OCI-LY7 (cell line): Measurements from ENCODE around the gene BRAF. TPM values are rescaled to one million over a fixed set of nuclear protein-coding genes. Genes with fewer than 3 reads are reported as not detected.
"Not testable (repeated sequence)": the region's sequence is repeated elsewhere in the genome, so short reads cannot be mapped to it uniquely, and the experiment has no call there.

Experiments
- BruUV-seq: library from RNA; stranded (reverse); fragments of 400-500 nt; replicated peaks from 2 replicates; lab custom pipeline; 2021; lab: Mats Ljungman, UMichigan
- CTCF ChIA-PET: fragments of 300-600 bp; sonication (Branson Sonifier 250); formaldehyde crosslinking; loops from one replicate; lab custom pipeline; 2022; ENCODE audit warnings: antibody characterized with exemption; ENCODE audit not compliant: unreplicated experiment; lab: Charles Lee
- POLR2A ChIA-PET: fragments of 300-600 bp; sonication (Branson Sonifier 250); formaldehyde crosslinking; loops from one replicate; lab custom pipeline; 2022; ENCODE audit warnings: antibody characterized with exemption; lab: Charles Lee
- DNase-seq: peaks from one replicate; pipeline ENCODE4 v3.0.0-alpha.2; 2015; ENCODE audit warnings: low spot score
- H2AFZ ChIP-seq: fragments of 200-600 bp; sonication (generic), shearing (Covaris generic); 2 replicates; pipeline ENCODE4 v1.6.1; 2014; ENCODE audit warnings: mild to moderate bottlenecking, antibody characterized with exemption, low read length, moderate library complexity
- H3K27ac ChIP-seq: fragments of 200-600 bp; sonication (generic); 2 replicates; pipeline ENCODE4 v1.5.1; 2014; ENCODE audit warnings: mixed run types, low read depth, mild to moderate bottlenecking, moderate library complexity, low read length, inconsistent platforms; ENCODE audit not compliant: poor library complexity, severe bottlenecking
- H3K36me3 ChIP-seq: fragments of 200-600 bp; sonication (generic); 2 replicates; pipeline ENCODE4 v1.6.1; 2014; ENCODE audit warnings: mild to moderate bottlenecking, antibody characterized with exemption, low read length, moderate library complexity, mixed read lengths; ENCODE audit not compliant: insufficient read depth
- H3K4me1 ChIP-seq: fragments of 200-600 bp; sonication (generic); 2 replicates; pipeline ENCODE4 v1.5.1; 2014; ENCODE audit warnings: mild to moderate bottlenecking, low read length; ENCODE audit not compliant: insufficient read depth, poor library complexity, severe bottlenecking
- H3K4me2 ChIP-seq: fragments of 200-600 bp; sonication (generic); 2 replicates; pipeline ENCODE4 v1.6.1; 2014; ENCODE audit warnings: mild to moderate bottlenecking, low read length
- H3K4me3 ChIP-seq: fragments of 200-600 bp; sonication (generic); 2 replicates; pipeline ENCODE4 v1.5.1; 2014; ENCODE audit warnings: mild to moderate bottlenecking, low read depth, low read length; ENCODE audit not compliant: poor library complexity, severe bottlenecking
- H3K79me2 ChIP-seq: fragments of 200-600 bp; sonication (generic); 2 replicates; pipeline ENCODE4 v1.6.1; 2016; ENCODE audit warnings: low read depth, mild to moderate bottlenecking, low read length, moderate library complexity, mixed read lengths; ENCODE audit not compliant: insufficient read depth
- H3K9me2 ChIP-seq: fragments of 200-600 bp; sonication (generic); 2 replicates; pipeline ENCODE4 v1.6.1; 2016; ENCODE audit warnings: mild to moderate bottlenecking, low read length, mixed read lengths; ENCODE audit not compliant: insufficient read depth
- H3K9me3 ChIP-seq: fragments of 200-600 bp; sonication (generic); 2 replicates; pipeline ENCODE4 v1.6.1; 2014; ENCODE audit warnings: mild to moderate bottlenecking, mixed run types, low read length, mixed read lengths
- H4K20me1 ChIP-seq: fragments of 200-600 bp; sonication (generic); 2 replicates; pipeline ENCODE4 v1.6.1; 2014; ENCODE audit warnings: mild to moderate bottlenecking, antibody characterized with exemption, low read length, moderate library complexity, mixed read lengths; ENCODE audit not compliant: insufficient read depth
- EZH2phosphoT487 ChIP-seq: fragments of 200-600 bp; sonication (generic); IDR thresholded peaks from 2 replicates; pipeline ENCODE4 v1.6.1; 2018; ENCODE audit warnings: low read depth, borderline replicate concordance, mild to moderate bottlenecking, mixed run types, antibody characterized with exemption, low read length, moderate library complexity, mixed read lengths
- intact Hi-C: fragments of 100-400 bp; cut with micrococcal nuclease; formaldehyde crosslinking; loops from one replicate; pipeline ENCODE4 v1.10.0; 2022; ENCODE audit not compliant: unreplicated experiment
- total RNA-seq, 2 experiments: library from RNA; depleted of rRNA in 1 of 2; stranded (reverse); fragments of >200 nt in 1 of 2; shearing (Covaris generic) in 1 of 2; gene quantifications; 2 replicates each; pipeline ENCODE4 v1.2.3, GENCODE V29; 2014 to 2022
- TF ChIP-seq, protein P1 (sequence below): fragments of 200-600 bp; sonication (generic); conservative IDR thresholded peaks from 2 replicates; pipeline ENCODE4 v1.5.1; 2014; ENCODE audit warnings: mild to moderate bottlenecking, antibody characterized with exemption, low read length, moderate library complexity, mixed read lengths

BRAF gene
- total RNA-seq, 2 experiments from 2014 or later: 17.1 to 41.6 TPM

DNA sequence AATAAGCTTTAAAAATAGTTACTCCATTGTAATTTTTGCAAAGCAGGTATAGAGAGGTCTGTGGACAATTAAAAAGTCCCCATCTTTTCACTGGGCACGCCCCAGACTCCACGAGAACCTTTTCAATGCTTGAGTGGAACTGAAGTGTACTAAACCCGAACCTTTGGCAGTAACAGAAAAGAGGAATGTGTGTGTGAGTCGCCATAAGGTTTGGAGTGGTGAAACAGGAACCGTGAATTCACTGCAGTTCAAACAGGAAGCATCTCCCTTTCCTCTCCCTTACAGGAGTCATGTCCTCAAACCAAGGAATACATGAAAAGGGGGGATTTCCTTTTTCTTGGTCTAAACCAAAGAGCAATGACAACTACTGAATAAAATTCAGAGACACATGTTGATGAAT is 205.0 kb downstream of the BRAF start:
- H3K9me3 ChIP-seq: no peaks in the 10 kb centered on the region
- no peak overlapping the region for H2AFZ ChIP-seq
- H3K4me2 ChIP-seq: no peak overlapping the region
- intact Hi-C loops: loop anchor here (10.0 kb wide), 2 partner anchors 295 to 815 kb away; partner anchors contain the start of gene MRPS33
- H3K79me2 ChIP-seq: no peaks in the 10 kb centered on the region
- no peak for DNase-seq
- ChIA-PET CTCF (no interaction called here), POLR2A (interaction anchor here (0.5 to 0.6 kb wide), 4 partner anchors 42 to 1960 kb away, joined by 3 read pairs; no protein-coding TSS in a partner anchor)
- H3K36me3 ChIP-seq: no peaks in the 10 kb centered on the region
- no peak overlapping the region for H3K27ac ChIP-seq
- TF ChIP-seq EZH2phosphoT487: no peak
- TF ChIP-seq, protein P1, sequence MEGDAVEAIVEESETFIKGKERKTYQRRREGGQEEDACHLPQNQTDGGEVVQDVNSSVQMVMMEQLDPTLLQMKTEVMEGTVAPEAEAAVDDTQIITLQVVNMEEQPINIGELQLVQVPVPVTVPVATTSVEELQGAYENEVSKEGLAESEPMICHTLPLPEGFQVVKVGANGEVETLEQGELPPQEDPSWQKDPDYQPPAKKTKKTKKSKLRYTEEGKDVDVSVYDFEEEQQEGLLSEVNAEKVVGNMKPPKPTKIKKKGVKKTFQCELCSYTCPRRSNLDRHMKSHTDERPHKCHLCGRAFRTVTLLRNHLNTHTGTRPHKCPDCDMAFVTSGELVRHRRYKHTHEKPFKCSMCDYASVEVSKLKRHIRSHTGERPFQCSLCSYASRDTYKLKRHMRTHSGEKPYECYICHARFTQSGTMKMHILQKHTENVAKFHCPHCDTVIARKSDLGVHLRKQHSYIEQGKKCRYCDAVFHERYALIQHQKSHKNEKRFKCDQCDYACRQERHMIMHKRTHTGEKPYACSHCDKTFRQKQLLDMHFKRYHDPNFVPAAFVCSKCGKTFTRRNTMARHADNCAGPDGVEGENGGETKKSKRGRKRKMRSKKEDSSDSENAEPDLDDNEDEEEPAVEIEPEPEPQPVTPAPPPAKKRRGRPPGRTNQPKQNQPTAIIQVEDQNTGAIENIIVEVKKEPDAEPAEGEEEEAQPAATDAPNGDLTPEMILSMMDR: no peak
- no peak overlapping the region for H3K4me3 ChIP-seq
- H4K20me1 ChIP-seq: no peaks in the 10 kb centered on the region
- no peaks in the 10 kb centered on the region for H3K9me2 ChIP-seq
- BruUV-seq: no TSS peak
- H3K4me1 ChIP-seq: peaks cover 19% of the 10 kb centered on the region

DNA sequence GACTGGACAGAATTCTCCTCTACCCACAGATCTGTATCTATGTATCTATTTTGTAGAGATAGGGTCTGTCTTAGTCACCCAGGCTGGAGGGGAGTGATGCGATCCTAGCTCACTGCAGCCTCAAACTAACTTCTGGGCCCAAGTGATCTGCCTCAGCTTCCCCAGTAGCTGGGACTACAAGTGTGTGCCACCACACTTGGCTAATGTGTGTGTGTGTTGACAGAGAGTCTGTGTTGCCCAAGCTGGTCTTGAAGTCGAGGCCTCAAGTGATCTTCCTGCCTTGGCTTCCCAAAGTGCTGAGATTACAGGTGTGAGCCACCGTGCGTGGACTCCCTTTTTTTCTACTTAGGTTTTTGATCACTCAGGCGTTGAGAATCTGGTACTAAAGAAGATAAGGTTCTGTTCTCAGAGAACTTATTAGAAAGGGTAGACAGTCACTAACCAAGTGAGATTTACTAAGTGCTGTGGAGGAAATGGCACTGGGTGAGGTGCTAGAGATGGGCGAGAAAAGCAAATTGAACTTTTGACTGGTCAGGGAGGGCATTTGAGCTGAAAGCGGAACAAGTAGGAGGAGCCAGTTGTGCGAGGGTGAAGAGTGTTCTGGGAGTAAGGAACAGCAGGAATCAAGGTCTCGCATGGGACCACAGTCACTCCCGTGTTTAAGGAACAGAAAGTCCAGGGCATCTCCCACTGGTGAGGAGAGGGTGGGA is 210.2 kb downstream of the BRAF start:
- TF ChIP-seq, protein P1: no peak
- BruUV-seq: no TSS peak
- H3K36me3 ChIP-seq: 0 out of 2 replicates have a peak, but pooled peaks cover 4% of the 10 kb centered on the region
- POLR2A ChIA-PET: interaction anchor here (1.4 kb wide), 1 partner anchor 8 kb away, joined by 3 read pairs; no protein-coding TSS in a partner anchor
- no peak overlapping the region for H3K4me3 ChIP-seq
- H4K20me1 ChIP-seq: no peaks in the 10 kb centered on the region
- no peak overlapping the region for H2AFZ ChIP-seq
- no peaks in the 10 kb centered on the region for H3K79me2 ChIP-seq
- H3K9me2 ChIP-seq: no peaks in the 10 kb centered on the region
- peaks cover 11% of the 10 kb centered on the region for H3K4me1 ChIP-seq
- intact Hi-C loops: no loop called here
- no peak overlapping the region for H3K4me2 ChIP-seq
- DNase-seq: no peak
- H3K9me3 ChIP-seq: no peaks in the 10 kb centered on the region
- H3K27ac ChIP-seq: no peak overlapping the region
- CTCF ChIA-PET: no interaction called here

DNA sequence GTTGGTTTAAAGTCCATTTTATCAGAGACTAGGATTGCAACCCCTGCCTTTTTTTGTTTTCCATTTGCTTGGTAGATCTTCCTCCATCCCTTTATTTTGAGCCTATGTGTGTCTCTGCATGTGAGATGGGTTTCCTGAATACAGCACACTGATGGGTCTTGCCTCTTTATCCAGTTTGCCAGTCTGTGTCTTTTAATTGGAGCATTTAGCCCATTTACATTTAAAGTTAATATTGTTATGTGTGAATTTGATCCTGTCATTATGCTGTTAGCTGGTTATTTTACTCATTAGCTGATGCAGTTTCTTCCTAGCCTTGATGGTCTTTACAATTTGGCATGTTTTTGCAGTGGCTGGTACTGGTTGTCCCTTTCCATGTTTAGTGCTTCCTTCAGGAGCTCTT is 212.3 kb downstream of the BRAF start:
- CTCF ChIA-PET, H2AFZ ChIP-seq, H3K9me2 ChIP-seq, H3K36me3 ChIP-seq, H4K20me1 ChIP-seq, H3K4me1 ChIP-seq, intact Hi-C loops, H3K4me2 ChIP-seq, POLR2A ChIA-PET, H3K4me3 ChIP-seq, H3K79me2 ChIP-seq, DNase-seq, BruUV-seq, H3K27ac ChIP-seq, H3K9me3 ChIP-seq: not testable (repeated sequence)

DNA sequence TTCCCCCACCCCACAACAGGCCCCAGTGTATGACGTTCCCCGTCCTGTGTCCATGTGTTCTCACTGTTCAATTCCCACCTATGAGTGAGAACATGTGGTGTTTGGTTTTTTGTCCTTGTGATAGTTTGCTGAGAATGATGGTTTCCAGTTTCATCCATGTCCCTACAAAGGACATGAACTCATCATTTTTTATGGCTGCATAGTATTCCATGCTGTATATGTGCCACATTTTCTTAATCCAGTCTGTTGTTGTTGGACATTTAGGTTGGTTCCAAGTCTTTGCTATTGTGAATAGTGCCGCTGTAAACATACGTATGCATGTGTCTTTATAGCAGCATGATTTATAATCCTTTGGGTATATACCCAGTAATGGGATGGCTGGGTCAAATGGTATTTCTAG is 216.0 kb downstream of the BRAF start:
- H3K27ac ChIP-seq, H3K9me2 ChIP-seq, H2AFZ ChIP-seq, H3K4me3 ChIP-seq, CTCF ChIA-PET, POLR2A ChIA-PET, DNase-seq, H3K79me2 ChIP-seq, H3K4me1 ChIP-seq, H4K20me1 ChIP-seq, H3K9me3 ChIP-seq, intact Hi-C loops, H3K4me2 ChIP-seq, BruUV-seq: not testable (repeated sequence)
- H3K36me3 ChIP-seq: peaks cover 36% of the 10 kb centered on the region
